ENCODE measurements around the gene TRIL. TPM values are rescaled to one million over a fixed set of nuclear protein-coding genes. Genes with fewer than 3 reads are reported as not detected.

Gene TRIL
- polyA plus RNA-seq, 1 experiment, result not detected

DNA sequence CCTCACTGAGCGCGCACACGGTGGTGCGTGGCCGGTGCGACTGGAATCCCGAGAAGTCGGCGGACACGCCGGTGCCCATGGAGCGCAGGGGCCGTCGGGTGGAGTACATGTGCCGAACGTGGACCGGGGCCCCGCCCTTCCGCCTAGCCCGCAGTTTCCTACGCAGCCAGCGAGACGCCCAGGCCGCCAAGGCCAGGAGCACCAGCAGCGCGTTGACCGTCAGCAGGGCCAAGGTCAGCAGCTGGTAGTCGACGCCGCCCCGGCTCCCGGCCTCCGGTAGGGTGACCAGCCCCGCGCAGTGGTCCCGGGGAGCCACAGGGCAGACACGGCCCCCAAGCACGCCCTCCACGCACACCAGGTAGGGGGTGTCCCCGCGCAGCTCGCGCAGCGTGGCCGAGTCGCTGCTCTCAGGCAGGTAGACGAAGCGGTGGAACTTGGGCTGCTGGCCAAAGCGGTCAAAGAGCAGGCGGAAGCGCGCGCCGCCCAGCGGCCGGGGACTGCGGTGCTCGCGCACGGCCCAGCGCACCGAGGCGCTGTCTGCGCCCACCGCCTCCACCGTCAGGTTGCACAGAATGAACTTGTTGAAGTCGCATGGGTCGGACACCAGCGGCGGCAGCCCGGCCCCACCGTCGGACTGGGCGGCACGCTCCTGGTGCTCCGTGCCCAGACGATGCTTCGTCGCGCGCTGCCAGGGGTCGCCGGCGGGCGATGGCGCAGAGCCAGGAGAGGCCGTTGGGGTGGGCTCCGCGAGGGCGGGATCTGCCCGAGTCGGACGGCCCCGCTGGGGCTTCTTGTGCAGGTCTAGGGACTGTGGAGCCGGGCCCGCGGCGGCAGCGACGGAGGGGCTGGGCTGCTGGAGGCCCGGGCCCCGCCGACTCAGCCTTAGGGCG, 2.2 kb downstream of the TRIL start:
- TF ChIP-seq, protein P1, sequence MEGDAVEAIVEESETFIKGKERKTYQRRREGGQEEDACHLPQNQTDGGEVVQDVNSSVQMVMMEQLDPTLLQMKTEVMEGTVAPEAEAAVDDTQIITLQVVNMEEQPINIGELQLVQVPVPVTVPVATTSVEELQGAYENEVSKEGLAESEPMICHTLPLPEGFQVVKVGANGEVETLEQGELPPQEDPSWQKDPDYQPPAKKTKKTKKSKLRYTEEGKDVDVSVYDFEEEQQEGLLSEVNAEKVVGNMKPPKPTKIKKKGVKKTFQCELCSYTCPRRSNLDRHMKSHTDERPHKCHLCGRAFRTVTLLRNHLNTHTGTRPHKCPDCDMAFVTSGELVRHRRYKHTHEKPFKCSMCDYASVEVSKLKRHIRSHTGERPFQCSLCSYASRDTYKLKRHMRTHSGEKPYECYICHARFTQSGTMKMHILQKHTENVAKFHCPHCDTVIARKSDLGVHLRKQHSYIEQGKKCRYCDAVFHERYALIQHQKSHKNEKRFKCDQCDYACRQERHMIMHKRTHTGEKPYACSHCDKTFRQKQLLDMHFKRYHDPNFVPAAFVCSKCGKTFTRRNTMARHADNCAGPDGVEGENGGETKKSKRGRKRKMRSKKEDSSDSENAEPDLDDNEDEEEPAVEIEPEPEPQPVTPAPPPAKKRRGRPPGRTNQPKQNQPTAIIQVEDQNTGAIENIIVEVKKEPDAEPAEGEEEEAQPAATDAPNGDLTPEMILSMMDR (IDR thresholded peaks at IDR 0.05; ENCODE audit: insufficient read depth, low read depth, low read length), result peak; percentile 35; the same call in 1 of the 2 replicates
- POLR2A ChIA-PET, result no interaction called here
- CTCF ChIA-PET, result interaction anchor here (0.6 to 3.6 kb wide), 28 partner anchors 8 to 453 kb away, joined by 3 to 38 read pairs (median 5); no protein-coding TSS in a partner anchor
- no peak for DNase-seq (ENCODE audit: low read depth)
- Histone ChIP-seq H3K36me3 (ENCODE audit: control insufficient read depth, insufficient read depth, low read length) (no peaks in the 10 kb centered on the region), H3K27me3 (ENCODE audit: control insufficient read depth, insufficient read depth, low read length) (peaks cover 38% of the 10 kb centered on the region), H3K4me3 (ENCODE audit: low read depth, low read length) (no peak overlapping the region; the same call in 1 of the 2 replicates)

DNA sequence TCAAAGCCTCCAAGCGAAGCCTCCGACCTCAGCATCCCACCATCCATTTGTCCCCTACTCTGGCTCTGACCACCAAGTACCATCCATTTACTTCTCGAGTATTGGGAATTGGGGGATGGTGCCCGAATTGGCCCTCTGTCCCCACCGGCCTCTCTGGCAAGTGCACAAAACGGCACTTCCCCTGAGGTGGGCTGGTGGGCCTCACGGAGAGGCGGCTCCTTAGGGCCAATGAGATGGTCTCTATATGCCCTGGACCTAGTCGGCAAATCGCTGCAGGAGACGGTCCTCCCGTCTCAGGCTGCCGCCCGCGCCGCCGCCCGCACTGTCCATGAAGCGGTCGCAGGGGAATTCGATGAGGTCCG, 2.8 kb downstream of the TRIL start:
- ChIA-PET POLR2A (no interaction called here), CTCF (interaction anchor here (0.7 to 3.6 kb wide), 6 partner anchors 10 to 149 kb away, joined by 3 to 23 read pairs (median 5); no protein-coding TSS in a partner anchor)
- no peak for DNase-seq (ENCODE audit: low read depth)
- Histone ChIP-seq H3K36me3 (ENCODE audit: control insufficient read depth, insufficient read depth, low read length) (no peaks in the 10 kb centered on the region), H3K27me3 (ENCODE audit: control insufficient read depth, insufficient read depth, low read length) (peaks cover 38% of the 10 kb centered on the region), H3K4me3 (ENCODE audit: low read depth, low read length) (no peak overlapping the region)
- TF ChIP-seq, protein P1 (IDR thresholded peaks at IDR 0.05; ENCODE audit: insufficient read depth, low read depth, low read length), result no peak

DNA sequence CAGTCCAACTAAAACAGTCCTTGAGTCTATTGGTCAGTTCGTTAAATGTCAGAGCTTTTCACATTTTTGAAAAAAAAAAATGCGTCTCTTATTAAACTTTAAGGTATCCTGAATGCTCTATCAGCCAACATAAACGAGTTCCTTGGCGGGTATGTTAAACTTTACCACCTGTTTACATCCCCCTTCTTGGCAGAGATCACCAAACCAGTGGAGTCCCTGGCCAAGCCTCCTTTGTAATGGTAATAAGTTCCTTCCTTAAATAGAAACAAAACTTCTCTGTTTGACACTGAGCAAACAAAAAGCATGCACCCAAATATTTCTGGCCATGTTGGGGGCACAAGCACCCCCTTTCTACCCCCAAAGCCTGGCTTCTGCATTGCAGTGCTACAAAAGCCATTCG, 3.2 kb downstream of the TRIL start:
- no peaks in the 10 kb centered on the region for H3K36me3 ChIP-seq (ENCODE audit: control insufficient read depth, insufficient read depth, low read length)
- H3K27me3 ChIP-seq (ENCODE audit: control insufficient read depth, insufficient read depth, low read length), result peaks cover 38% of the 10 kb centered on the region
- no peak overlapping the region for H3K4me3 ChIP-seq (ENCODE audit: low read depth, low read length)
- TF ChIP-seq, protein P1 (IDR thresholded peaks at IDR 0.05; ENCODE audit: insufficient read depth, low read depth, low read length), result no peak
- no peak for DNase-seq (ENCODE audit: low read depth)
- POLR2A ChIA-PET, result no interaction called here
- CTCF ChIA-PET, result interaction anchor here (1.5 to 3.6 kb wide), 2 partner anchors 27 to 138 kb away, joined by 3 to 23 read pairs; no protein-coding TSS in a partner anchor

DNA sequence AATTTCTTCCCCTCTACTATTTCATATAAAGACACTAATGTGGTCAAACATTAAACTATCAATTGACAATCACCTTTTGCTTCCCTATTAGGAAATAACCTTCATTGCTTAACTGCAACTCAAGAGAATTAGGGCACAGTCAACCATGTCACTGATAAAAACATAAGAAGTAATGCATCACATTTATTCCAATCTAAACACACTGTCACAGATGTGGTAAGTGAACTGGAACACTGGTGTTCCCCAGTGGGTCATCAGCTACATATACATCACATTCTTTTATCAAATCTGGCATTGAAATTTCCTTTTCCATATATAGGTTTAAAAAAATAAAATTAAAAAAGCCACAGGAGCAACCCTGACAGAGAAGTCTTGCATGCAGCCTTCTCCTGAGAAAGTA, 3.7 kb downstream of the TRIL start:
- H3K27me3 ChIP-seq (ENCODE audit: control insufficient read depth, insufficient read depth, low read length), result peaks cover 38% of the 10 kb centered on the region

DNA sequence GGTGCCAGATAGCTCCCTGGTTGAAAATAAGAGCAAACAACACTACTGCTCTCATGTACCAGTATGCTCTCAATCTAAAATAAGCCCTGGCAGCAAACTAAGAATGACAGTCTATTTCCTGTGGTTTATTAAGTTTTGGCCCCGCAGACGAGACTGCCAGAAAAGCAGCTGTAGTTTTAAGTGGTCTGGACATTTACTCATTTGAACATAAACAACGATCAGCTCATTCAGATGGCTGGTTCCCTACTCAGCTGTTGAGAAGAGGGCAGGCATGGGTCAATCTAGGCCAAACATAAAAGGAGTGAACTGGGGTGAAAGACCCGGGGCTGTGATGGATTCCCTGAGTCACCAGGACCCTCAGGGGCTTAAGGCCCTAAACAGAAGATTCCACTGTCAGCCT, 4.5 kb downstream of the TRIL start:
- POLR2A ChIA-PET, result no interaction called here
- Histone ChIP-seq H3K27me3 (ENCODE audit: control insufficient read depth, insufficient read depth, low read length) (peaks cover 35% of the 10 kb centered on the region), H3K36me3 (ENCODE audit: control insufficient read depth, insufficient read depth, low read length) (no peaks in the 10 kb centered on the region), H3K4me3 (ENCODE audit: low read depth, low read length) (no peak overlapping the region)
- DNase-seq (ENCODE audit: low read depth), result no peak
- CTCF ChIA-PET, result interaction anchor here (1.2 to 1.4 kb wide), 2 partner anchors 27 to 33 kb away, joined by 3 to 10 read pairs; no protein-coding TSS in a partner anchor
- TF ChIP-seq, protein P1 (IDR thresholded peaks at IDR 0.05; ENCODE audit: insufficient read depth, low read depth, low read length), result no peak

More for the DNA sequence above, 3.7 kb downstream of the TRIL start:
- Histone ChIP-seq H3K36me3 (ENCODE audit: control insufficient read depth, insufficient read depth, low read length) (no peaks in the 10 kb centered on the region), H3K4me3 (ENCODE audit: low read depth, low read length) (no peak overlapping the region)
- ChIA-PET POLR2A (no interaction called here), CTCF (interaction anchor here (1.5 to 3.6 kb wide), 2 partner anchors 27 to 139 kb away, joined by 3 to 23 read pairs; no protein-coding TSS in a partner anchor)
- TF ChIP-seq, protein P1 (IDR thresholded peaks at IDR 0.05; ENCODE audit: insufficient read depth, low read depth, low read length), result no peak
- DNase-seq (ENCODE audit: low read depth), result no peak
